Transverse colon (tissue), 4 donors: Measurements from ENCODE around the gene ZBTB7C. TPM values are rescaled to one million over a fixed set of nuclear protein-coding genes. Genes with fewer than 3 reads are reported as not detected.

Source experiments
- DNase-seq: peaks from one replicate; pipeline ENCODE4 v3.0.0-alpha.2; 2019
- H3K27ac ChIP-seq, 4 donors: fragments of 200-600 bp; sonication (generic); 2 replicates each; pipeline ENCODE4 v1.5.1; 2016 to 2018; ENCODE audit warnings: inconsistent platforms in 4 of 4
- H3K27me3 ChIP-seq: fragments of 200-600 bp; sonication (generic); 2 replicates; pipeline ENCODE4 v1.5.1; 2017; ENCODE audit warnings: inconsistent platforms
- H3K36me3 ChIP-seq, 4 donors: fragments of 200-600 bp; sonication (generic); 2 replicates each; pipeline ENCODE4 v1.5.1; 2017 to 2019; ENCODE audit warnings: inconsistent platforms in 4 of 4
- H3K4me1 ChIP-seq, 4 donors: fragments of 200-600 bp; sonication (generic); 2 replicates each; pipeline ENCODE4 v1.5.1; 2017 to 2020; ENCODE audit warnings: inconsistent platforms in 4 of 4
- H3K4me3 ChIP-seq, 4 donors: fragments of 200-600 bp; sonication (generic); 1 replicate in 1 of 4; 2 replicates in 3 of 4; pipeline versions ENCODE4 v1.5.1 to v1.6.1; 2017 to 2019; ENCODE audit warnings: inconsistent platforms in 4 of 4
- H3K9me3 ChIP-seq, 2 donors: fragments of 200-600 bp; sonication (generic); 2 replicates each; pipeline ENCODE4 v1.5.1; 2017 to 2019; ENCODE audit warnings: inconsistent platforms in 2 of 2
- CTCF ChIP-seq, 5 experiments: fragments of 200-600 bp in 3 of 5; fragments of 450-650 bp in 2 of 5; sonication (generic) in 3 of 5; IDR thresholded peaks; 1 replicate in 2 of 5; 2 replicates in 3 of 5; pipeline ENCODE4 v1.5.1; 2016 to 2017; ENCODE audit warnings: antibody characterized with exemption in 5 of 5, inconsistent platforms in 3 of 5, mild to moderate bottlenecking in 2 of 5, moderate library complexity in 1 of 5
- EP300 ChIP-seq: sonication (generic); formaldehyde crosslinking; IDR thresholded peaks from one replicate; pipeline ENCODE4 v1.6.1; 2017; ENCODE audit warnings: antibody characterized with exemption, low read depth
- POLR2A ChIP-seq: fragments of 450-650 bp; IDR thresholded peaks from one replicate; pipeline ENCODE4 v1.6.1; 2016; ENCODE audit warnings: antibody characterized with exemption, mild to moderate bottlenecking, moderate library complexity
- POLR2AphosphoS5 ChIP-seq, 3 donors: sonication (generic); formaldehyde crosslinking; IDR thresholded peaks; one replicate each; pipeline ENCODE4 v1.6.1; 2016; ENCODE audit warnings: antibody characterized with exemption in 3 of 3
- WGBS, 2 donors: methylation state at CpG; one replicate each; pipeline ENCODE4 v1.1.5; 2018; ENCODE audit warnings: low coverage in 1 of 2; 5-methylcytosine and 5-hydroxymethylcytosine counted together
- in situ Hi-C, 4 donors: fragments of 200-750 bp; cut with MboI; loops; one replicate each; pipeline versions ENCODE4 v1.15.0 to v1.15.1; 2017; ENCODE audit warnings: low sequenced_read_pairs in 3 of 4, low pct_ligation_motif_present in 1 of 4, low pct_unique_long_range_greater_than_20kb in 1 of 4
- intact Hi-C: fragments of 100-400 bp; cut with DNase I; formaldehyde crosslinking; loops from one replicate; pipeline ENCODE4 v1.15.1; 2023; ENCODE audit warnings: low total_unique reads
- total RNA-seq, 4 donors: library from RNA; depleted of rRNA; stranded (reverse); fragments of >200 nt; gene quantifications; one replicate each; pipeline ENCODE4 v1.1.0, GENCODE V29; 2016

Gene ZBTB7C
- total RNA-seq, 4 donors from 2014 or later: 38.4 to 81.2 (median 47.5) TPM

- in situ Hi-C loops (no loop called here), intact Hi-C loops (no loop called here)
- TF ChIP-seq POLR2AphosphoS5 (IDR thresholded peaks at IDR 0.05): no peak
- no peak for TF ChIP-seq CTCF (IDR thresholded peaks at IDR 0.05)
- TF ChIP-seq POLR2A: no peak
- TF ChIP-seq EP300: no peak
- Histone ChIP-seq H3K27me3 (no peaks in the 10 kb centered on the region), H3K36me3 (no peaks in the 10 kb centered on the region), H3K4me3 (no peak overlapping the region), H3K27ac (no peak overlapping the region), H3K4me1 (peaks cover 0 to 33% (median 14%) of the 10 kb centered on the region in 4 donors), H3K9me3 (no peaks in the 10 kb centered on the region)
- DNase-seq: no peak
- 73% methylated on average over 7 of the region's 7 CpGs; no CpG with 5 or more reads in 1 of the 2 donors for WGBS, 2 donors
These were observed 279.5 kb downstream of the ZBTB7C start for GRCh38 chr18:48129621-48130082.

DNA sequence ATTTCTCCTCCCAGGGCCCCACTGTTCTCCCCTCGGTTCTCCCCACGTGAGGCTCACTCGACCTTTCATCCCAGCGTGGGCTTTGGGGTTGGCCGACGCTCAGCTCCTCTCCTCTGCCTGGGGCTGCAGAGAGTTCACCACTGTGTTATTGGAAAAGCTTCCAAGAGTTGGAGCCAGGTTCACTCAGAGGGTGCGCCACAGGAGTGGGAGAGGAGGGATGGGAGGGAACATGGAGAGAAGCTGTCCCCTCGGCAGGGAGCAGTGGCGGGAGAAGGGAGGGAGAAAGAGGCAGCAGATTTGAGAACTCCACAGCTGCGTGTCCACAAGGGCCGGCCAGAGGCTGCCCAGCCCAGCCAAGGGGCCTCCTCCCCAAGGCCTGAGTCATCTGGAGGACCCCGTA lies 281.6 kb downstream of the ZBTB7C start:
- no peaks in the 10 kb centered on the region for H3K36me3 ChIP-seq
- intact Hi-C loops: no loop called here
- no peaks in the 10 kb centered on the region for H3K9me3 ChIP-seq
- in situ Hi-C loops: no loop called here
- H3K4me1 ChIP-seq: peaks cover 0 to 25% (median 3%) of the 10 kb centered on the region in 4 donors
- WGBS, 2 donors: 90% methylated on average over 12 of the region's 12 CpGs; no CpG with 5 or more reads in 1 of the 2 donors
- H3K4me3 ChIP-seq: no peak overlapping the region
- no peak for DNase-seq
- TF ChIP-seq EP300: no peak
- no peak for TF ChIP-seq CTCF (IDR thresholded peaks at IDR 0.05)
- TF ChIP-seq POLR2A: no peak
- TF ChIP-seq POLR2AphosphoS5 (IDR thresholded peaks at IDR 0.05): no peak
- H3K27me3 ChIP-seq: no peaks in the 10 kb centered on the region
- H3K27ac ChIP-seq: no peak overlapping the region

DNA sequence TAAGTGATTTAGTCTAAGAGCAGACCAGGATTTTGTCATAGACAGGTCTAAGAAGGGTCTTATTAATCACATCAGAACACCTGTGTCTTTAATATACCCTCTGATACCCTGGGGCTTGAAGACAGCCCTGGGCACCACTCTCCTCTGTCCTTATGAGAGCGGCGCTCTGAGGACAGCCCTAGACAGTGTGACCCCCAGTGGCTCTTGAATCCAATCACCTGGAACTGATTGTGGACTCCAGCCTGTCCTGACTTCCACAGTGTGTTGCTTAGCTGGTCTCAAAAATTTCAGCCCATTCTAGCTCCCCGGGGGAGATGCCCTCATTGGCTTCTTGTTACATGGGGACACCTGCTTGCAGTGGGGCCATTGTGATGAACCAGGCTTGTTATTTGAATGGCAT lies 282.9 kb downstream of the ZBTB7C start:
- no peak overlapping the region for H3K4me3 ChIP-seq
- in situ Hi-C loops: no loop called here
- 91% methylated on average over 3 of the region's 3 CpGs; no CpG with 5 or more reads in 1 of the 2 donors for WGBS, 2 donors

DNA sequence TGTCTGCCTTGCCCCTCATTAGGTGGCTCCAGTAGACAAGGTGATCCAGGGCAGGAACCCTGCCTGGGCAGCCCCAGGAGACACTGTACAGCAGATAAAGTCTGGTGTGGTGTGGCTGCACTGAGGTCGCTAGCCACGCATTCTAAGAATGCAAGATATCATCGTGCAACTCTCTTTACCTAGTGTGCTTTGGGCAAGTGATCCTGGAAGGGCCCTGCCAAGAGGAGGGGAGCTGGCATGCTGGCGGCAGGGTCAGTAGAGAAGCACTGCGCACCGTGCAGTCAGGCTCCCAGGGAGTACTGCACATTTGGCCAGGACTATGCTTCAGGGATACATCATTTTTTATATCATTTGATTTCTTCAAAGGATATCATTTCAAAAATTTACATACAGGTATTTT lies 283.5 kb downstream of the ZBTB7C start:
- 61 to 72% methylated on average over 3 to 6 of the region's 6 CpGs for WGBS, 2 donors
- no peaks in the 10 kb centered on the region for H3K27me3 ChIP-seq
- intact Hi-C loops: no loop called here
- DNase-seq: no peak
- no peak for TF ChIP-seq POLR2AphosphoS5 (IDR thresholded peaks at IDR 0.05)
- no peak for TF ChIP-seq EP300
- TF ChIP-seq CTCF (IDR thresholded peaks at IDR 0.05): no peak
- no peak for TF ChIP-seq POLR2A
- no peak overlapping the region for H3K27ac ChIP-seq
- H3K9me3 ChIP-seq: no peaks in the 10 kb centered on the region
- no peaks in the 10 kb centered on the region for H3K36me3 ChIP-seq
- no peak overlapping the region for H3K4me3 ChIP-seq
- peaks cover 0 to 11% (median 0%) of the 10 kb centered on the region in 4 donors for H3K4me1 ChIP-seq
- in situ Hi-C loops: no loop called here

More for the DNA sequence above, 282.9 kb downstream of the ZBTB7C start:
- Histone ChIP-seq H3K4me1 (peaks cover 0 to 14% (median 0%) of the 10 kb centered on the region in 4 donors), H3K36me3 (no peaks in the 10 kb centered on the region), H3K9me3 (no peaks in the 10 kb centered on the region), H3K27me3 (no peaks in the 10 kb centered on the region), H3K27ac (no peak overlapping the region)
- intact Hi-C loops: no loop called here
- TF ChIP-seq CTCF (IDR thresholded peaks at IDR 0.05): no peak
- no peak for TF ChIP-seq POLR2A
- TF ChIP-seq EP300: no peak
- TF ChIP-seq POLR2AphosphoS5 (IDR thresholded peaks at IDR 0.05): no peak
- DNase-seq: no peak
